Limb (tissue), 2 donors: Measurements from ENCODE around the gene PMM1.
"Not testable (repeated sequence)": the region's sequence is repeated elsewhere in the genome, so short reads cannot be mapped to it uniquely, and the experiment has no call there.

ENCODE experiments used
- DNase-seq, 2 donors: peaks; one replicate each; pipeline ENCODE4 v3.0.0-alpha.2; 2016; ENCODE audit errors: extremely low spot score in 2 of 2

The PMM1 gene

DNA sequence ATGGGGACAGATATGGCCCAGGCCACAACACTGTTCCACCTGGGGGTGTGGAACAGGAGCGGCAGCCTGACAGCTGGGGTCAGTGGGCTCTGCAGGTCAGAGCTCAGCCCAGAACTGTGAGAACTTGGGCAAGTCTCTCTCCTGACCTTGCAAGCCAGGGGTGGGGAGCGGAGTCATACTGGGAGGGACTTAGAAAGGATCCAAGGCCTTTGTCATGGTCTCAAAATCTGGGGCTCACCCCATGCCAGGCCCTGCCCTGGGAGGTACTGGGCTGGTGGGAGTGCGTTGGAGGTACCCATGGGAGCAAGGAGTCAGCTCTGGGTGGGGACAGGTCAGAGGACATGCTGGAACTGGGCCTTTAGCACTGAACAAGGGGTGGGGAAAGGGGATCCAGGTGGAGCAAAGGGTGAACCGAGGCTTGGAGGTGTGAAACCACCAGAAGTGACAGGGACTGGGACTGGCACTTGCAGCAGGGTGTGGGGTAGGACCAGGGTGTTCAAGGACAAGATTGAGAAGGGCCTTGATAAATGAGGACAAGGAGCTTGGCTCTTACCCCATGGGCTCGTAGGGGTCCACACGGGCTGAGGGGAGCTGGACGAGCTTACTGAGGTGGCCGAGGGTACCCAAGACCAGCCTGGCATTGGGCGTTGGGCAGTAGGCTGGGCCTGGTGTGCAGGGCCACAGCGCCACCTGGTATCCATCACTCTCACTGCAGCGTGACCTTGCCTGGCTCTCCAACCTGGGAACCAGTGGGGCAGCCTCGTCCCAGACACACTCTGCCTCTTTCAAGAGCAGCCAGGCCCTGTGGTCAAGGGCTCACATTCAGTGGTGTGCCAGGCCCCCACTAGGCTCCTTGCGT is 7.4 kb upstream of the PMM1 start:
- DNase-seq = peak in 1 of 2 donors; percentile 69

DNA sequence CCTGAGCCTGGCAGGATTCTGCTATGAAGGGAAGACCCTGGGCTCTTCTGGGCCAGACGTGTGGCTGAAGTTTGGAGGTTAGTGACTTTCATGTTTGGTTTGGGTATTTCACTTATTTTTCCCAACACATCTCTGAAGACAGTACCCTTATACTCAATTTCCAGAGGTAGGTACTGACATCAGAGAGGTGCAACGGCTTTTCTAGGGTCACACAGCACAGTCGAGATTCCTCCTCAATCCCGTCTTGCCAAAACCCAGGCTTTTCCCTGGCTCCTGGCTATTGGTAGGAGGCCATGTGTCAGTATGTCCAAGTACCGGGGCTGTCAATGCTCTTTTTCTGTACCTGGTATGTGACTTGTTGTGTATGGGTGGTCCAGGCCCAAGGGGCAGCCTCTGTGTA is 6.1 kb upstream of the PMM1 start:
- DNase-seq = no peak

DNA sequence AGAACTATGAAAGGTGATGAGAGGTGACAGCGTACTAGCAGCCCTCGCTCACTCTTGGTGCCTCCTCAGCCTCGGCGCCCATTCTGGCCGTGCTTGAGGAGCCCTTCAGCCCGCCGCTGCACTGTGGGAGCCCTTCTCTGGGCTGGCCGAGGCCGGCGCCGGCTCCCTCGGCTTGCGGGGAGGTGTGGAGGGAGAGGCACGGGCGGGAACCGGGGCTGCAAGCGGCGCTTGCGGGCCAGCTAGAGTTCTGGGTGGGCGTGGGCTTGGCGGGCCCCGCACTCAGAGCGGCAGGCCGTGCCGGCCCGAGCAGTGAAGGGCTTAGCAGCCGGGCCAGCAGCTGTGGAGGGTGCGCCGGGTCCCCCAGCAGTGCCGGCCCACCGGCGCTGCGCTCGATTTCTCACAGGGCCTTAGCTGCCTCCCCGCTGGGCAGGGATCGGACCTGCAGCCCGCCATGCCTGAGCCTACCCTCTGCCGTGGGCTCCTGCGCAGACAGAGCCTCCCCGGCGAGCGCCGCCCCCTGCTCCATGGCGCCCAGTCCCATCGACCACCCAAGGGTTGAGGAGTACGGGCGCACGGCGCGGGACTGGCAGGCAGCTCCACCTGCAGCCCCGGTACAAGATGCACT is 3.8 kb upstream of the PMM1 start:
- DNase-seq = not testable (repeated sequence)

DNA sequence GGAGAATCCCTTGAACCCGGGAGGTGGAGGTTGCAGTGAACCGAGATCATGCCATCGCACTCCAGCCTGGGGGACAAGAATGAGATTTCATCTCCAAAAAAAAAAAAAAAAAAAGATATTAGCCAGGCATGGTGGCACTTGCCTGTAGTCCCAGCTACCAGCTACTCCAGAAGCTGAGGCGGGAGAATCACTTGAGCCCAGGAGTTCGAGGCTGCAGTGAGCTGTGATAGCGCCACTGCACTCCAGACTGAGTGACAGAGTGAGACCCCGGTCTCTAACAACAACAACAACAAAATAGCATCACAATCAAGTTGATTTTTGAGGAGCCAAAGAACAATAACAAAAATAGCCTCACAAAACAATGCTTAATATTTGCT is 2.3 kb downstream of the PMM1 start:
- DNase-seq = no peak

DNA sequence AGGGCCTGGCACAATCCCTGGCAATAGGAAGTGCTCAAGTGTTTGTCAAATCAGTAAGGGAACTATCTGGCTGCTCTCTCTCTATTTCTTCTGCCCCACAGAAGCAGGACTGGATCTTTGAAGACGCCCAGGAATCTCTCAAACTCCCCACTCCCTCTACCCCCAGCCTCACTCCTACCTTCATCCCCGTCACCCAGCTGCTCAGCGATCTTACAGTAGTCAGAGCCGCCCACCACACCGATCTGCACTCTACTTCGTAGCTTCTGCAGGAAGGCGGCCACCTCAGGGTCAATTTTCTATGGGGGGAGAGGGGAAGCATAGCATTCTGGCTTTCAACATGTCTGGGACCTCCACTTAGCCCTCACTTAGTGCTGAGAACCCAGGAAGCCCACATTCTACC is 3.7 kb downstream of the PMM1 start:
- no peak for DNase-seq

DNA sequence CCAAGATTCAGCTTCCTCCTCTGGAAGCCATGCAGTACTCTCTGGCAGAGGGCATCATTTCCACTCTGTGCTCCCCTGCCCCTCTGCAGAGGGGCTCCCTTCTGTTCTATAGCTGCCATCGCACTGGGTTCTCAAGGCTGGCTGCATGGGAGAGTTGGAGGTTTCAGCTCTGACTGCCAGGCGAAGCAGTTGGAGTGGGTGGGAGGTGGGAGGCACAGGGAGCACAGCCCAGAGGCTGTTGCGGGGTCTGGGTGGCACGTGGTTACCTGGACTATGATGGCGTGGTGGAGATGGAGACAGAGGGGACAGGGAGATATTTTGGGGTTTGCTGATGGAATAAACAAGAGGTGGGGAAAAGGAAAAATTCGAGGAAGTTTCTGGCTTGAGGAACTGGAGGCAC is 4.8 kb downstream of the PMM1 start:
- DNase-seq = no peak

DNA sequence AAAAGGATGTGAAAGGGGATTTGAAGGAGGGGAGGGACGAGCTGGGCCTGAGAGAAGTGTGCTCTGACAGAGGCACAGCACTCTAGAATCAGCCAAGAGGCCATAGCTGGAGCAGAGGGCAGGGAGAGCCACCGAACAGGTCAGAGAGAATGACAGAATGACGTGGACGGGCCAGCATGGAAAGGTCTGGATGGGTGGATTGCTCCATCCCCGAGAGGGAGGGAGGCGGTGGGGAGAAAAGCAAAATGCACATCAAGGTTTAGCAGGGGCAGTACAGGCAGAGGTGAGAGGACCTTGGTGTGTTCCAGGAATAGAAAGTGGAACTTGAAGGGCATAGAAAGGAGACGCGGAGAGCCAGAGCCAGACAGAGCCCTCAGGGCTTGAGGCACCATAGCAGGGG is 6.9 kb downstream of the PMM1 start:
- no peak for DNase-seq

DNA sequence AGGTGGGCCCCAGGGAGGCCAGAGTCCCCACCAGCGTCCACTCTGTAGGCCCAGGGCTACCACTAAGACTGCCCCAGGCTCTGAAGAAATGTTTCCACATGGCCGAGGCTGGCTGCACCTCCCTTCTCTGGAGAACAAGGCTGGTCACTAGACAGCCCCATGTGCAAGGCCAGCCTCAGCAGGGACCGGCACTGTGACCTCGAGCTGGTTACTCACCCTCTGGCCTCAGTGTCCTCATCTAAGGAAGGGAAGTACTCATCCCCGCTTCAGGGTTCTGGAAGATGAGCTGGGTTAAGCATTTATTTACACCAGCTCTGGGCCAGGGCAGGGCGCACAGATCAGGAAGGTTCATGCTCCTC is 9.7 kb downstream of the PMM1 start:
- DNase-seq = no peak

DNA sequence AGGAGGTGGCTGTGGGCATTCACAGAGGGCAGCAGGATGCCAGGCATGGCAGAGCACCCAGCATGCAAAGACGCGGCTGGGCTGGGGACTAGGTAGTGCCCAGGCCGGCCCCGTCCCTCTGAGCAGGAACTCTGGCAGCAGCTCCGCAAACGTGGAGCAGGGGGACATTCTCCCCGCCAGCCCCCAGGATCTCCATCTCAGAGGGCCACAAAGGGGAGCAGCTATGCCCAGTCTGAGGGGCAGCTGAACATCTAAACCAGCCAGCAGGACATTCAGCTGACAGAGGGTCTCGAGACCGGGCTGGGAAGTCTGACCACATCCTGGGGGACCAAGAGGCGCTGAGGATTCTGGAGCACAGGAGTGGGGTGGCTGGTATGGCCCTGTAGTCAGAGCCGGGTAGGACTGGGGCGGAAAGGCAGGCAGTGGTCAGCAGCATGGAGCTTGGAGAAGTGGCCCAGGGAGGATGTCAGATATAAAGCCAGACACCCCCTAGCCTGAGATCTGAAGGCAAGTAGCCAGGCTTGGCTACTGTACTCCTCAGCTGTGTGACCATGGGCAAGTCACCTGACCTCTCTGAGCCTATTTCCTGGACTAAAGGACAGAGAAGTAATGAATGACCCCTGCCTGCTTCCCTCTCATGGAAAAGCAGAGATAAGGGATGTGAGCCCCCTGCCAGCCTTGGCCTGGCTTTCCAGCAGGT is 10.2 kb downstream of the PMM1 start:
- no peak for DNase-seq

DNA sequence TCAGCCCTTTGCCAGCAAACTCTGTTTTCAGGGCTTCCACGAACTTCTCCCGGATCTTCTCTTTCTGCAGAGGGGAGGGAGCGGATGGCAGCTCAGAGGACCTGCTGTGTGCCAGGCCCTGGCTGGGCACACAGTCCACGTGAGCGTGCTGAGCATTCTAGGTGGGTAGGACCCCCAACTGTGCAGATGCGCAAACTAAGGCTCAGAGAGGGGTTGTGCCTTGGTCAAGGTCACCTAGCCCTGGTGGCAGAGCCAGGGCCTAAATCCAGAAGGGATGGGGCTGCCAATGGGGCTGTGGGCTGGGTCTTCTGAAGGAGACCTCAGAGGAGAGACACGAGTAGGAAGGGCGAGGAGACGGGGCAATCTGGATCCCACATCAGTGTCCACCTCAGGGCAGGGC is 10.8 kb downstream of the PMM1 start:
- no peak for DNase-seq

DNA sequence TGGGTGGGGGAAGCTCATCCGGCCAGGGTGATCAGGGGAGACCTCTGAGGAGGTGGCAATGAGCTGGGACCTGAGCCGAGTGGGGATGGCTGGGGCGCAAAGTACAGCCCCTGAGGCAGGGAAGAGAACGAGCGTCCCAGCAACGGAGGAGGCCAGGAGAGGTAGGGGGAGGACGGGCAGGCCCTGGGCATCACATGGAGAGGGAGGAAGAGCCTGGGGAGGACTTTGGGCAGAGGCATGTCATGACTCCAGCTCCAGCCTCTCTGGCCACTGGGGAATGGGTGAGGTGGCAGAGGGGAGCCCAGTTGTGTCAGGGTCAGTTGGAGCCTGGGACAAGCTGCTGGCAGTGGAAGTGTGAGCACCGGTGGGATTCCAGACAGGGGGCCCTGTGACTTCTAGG is 11.5 kb downstream of the PMM1 start:
- no peak for DNase-seq

DNA sequence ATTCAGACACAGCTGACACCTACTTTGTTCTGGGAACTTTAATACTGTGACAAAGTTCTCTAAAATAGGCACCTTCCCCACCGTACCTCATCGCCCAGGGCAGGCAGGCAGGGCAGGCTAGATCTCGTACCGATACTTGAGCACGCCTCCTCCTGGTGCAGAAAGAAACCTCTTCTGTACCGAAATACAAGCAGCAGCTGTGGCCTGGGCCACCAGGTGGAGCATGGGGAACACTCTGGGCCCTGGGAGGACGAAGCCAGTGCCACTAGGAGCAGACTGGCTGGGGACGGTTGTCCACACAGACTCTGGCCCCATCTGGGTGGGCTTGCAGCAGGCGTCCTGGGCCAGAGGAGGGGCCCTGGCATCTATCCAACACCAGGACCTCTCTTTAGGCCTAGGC is 12.8 kb downstream of the PMM1 start:
- DNase-seq = no peak

DNA sequence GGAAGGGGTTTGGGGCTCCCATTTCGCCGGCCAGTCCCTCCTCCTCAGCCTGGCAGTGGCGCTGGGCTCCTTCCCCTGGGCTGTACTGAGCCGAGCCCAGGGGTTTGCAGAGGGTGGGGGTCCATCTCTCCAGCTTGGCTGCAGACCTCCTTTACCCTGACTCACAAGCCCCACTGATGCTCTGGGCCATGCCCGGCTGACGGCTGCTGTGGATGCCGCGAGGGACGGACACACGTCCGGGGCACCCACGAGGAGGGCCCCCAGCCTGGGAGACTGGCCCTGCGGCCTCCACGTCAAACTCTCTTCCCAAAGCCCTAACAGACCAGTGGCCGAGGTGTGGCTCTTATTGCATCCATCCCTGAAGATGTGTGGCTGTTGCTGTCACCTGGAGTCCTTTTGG is 14.1 kb downstream of the PMM1 start:
- DNase-seq = no peak

DNA sequence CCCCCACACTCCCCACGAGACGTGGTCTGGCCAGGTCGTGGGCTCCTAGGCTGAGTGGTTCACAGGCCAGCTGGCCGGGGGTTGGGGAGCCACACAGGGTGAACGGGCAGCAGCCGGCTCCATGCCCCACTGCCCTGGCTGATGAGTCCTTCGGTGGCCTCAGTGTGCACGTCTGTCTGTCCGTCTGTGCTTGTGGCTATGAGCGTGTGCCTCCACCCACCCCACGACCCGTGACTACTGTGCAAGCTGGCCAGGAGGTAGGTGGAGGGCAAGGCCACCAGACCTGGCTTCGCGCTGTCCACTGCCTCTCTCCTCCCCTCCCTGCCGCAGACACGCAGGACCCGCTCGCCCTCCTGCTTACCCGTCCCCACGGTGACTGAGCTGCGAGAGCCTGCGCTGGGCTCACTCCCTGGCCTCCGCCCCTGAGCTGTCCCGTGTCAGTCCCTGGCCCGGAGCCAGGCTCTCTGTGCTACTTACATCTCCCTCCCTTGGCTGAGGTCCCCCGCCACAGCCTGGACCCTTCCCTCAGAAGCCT is 14.7 kb downstream of the PMM1 start:
- DNase-seq = no peak

DNA sequence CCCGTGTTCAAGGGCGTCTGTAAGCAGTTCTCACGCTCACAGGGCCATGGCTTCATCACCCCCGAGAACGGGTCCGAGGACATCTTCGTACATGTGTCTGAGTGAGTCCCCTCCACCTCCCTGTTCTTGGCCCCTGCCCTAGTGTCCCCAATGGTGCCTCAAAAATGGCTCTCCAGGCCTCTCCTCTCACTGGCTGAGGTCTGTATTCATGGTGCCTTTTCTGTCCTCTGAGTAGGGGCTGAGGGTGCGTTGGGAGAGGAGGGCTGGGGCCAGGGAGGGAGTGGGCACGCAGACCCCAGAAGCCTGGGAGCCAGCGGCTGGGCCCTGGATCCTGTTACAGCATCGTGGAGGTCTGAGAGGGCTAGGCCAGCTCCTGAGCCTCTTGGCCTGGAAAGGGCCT is 16.0 kb downstream of the PMM1 start:
- no peak for DNase-seq

DNA sequence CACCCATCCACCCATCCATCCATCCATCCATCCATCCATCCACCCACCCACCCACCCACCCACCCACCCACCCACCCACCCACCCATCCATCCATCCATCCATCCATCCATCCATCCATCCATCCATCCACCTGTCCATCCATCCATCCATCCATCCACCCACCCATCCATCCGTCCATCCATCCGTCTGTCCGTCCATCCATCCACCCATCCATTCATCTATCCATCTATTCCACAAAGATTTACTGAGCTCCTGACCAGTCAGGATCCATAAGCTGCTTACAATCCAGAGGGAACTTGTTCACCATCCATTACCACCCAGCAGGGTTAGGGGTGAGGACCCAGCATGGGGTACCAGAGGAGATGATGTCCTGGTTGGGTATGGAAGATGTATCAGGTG is 17.3 kb downstream of the PMM1 start:
- not testable (repeated sequence) for DNase-seq

DNA sequence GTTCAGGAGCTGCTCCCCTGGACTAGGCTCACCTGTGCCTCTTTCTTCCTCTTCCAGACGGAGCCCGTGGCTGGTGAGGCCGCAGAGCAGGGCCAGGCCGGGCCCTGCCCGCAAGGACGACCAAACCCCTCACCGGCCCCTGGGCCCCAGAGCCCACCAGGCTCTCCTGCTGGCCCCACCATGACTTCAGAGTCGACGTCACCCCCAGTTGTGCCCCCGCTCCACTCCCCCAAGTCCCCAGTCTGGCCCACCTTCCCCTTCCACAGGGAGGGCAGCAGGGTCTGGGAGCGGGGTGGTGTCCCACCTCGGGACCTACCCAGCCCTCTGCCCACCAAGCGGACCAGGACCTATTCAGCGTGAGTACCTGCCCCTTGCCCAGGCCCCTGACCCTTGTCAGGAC is 17.9 kb downstream of the PMM1 start:
- no peak for DNase-seq

DNA sequence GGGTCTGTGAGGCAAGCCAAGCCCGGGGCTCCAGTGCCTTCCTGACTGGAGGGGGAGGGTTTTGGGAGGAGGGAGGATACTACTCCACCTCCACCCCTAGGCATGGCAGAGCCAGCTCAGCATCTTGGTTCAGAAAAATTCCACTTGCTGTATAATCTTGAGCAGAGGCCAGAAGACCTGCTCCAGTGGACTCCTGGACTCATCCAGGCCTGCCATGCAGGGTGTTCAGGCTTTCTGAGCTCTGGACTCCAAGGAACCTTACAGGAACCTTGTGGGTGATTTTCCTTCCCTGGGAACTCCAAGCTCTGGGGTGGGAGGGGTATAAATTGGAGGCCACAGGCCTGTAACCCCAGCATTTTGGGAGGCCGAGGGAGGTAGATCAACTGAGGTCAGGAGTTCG is 19.4 kb downstream of the PMM1 start:
- DNase-seq = no peak

DNA sequence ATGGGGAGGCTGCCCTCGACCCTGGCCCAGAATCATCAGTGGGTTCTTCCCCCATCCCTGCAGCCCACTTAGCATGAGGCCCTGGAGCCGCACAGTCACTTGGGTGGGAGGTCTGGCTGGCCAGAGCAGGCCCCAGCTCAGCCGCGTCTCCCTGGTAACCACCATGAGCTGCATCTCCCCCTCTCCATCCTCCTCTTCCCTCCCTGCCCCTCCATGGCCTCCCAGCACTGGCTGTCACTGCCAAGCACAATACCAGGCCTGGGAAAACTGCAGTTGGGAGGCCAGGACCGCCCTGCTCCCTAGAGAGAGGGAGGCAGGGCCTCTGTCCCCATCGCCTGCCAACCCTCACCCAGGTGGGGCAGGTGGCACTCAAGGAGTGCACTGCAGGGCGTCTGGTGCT is 20.8 kb downstream of the PMM1 start:
- DNase-seq = peak in 1 of 2 donors; percentile 65

DNA sequence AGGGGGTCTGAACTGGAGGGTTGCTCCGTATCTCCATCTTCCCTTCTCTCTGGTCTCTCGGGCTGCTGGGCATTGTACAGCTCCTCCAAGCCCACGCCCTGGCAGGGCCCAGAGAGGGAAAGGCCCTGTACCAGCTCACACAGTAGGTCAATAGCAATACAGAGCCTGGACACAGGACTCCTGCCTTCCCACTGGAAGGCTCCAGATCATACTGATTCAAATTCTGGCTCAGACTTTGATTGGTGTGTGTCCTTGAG is 22.2 kb downstream of the PMM1 start:
- DNase-seq = no peak

DNA sequence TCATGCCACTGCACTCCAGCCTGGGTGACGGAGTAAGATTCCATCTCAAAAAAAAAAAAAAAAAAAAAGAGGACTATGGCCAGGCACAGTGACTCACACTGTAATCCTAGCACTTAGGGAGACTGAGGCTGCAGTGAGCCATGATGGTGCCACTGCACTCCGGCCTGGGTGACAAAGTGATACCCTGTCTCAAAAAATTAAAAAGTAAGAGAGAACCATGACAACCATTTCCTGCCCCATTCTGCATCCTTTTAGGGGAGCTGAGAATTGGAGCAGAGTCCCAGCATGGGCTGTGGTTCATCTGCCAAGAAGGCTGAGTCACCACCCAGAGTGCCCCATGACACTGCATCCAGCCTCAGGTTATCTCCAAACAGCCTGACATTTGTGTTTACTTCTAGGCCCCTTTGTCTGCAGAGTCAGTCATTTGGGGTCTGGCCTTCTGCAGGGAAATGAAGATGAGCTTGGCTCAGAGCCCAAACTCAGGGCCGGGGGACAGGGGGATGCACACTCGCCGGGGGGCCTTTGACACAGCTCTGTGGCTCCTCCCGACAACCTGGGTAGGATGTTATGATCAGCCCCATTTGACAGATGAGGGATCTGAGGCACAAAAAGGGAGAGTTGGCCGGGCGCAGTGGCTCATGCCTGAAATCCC is 24.1 kb downstream of the PMM1 start:
- no peak for DNase-seq

DNA sequence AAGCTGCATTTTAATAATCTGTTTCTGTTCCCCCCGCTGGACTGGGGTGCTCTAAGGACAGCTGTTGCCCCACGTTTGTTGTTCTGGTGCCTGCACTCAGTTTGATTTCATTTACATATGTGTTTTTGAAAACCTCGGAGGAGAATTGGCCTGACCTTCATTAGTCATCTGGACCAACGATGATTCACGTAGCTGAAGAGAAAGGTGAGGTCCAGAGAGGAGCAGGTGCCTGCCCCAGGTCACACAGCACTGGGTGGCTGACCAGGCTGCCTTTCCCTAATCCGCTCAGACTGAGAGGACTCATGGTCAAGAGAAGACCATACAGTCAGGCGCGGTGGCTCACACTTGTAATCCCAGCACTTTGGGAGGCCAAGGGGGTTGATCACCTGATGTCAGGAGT is 25.1 kb downstream of the PMM1 start:
- DNase-seq = no peak
